ENCODE data around the gene ARSA.

Gene ARSA

GRCh38 chr22:50602338-50602700, 25.6 kb downstream of the ARSA start:
- DNase-seq = no peak

GRCh38 chr22:50601669-50602337, 26.1 kb downstream of the ARSA start:
- no peak for DNase-seq

GRCh38 chr22:50600967-50601668, 26.8 kb downstream of the ARSA start:
- DNase-seq = no peak

GRCh38 chr22:50600538-50600937, 27.4 kb downstream of the ARSA start, which contains the start of gene MAPK8IP2:
TSS of gene MAPK8IP2 (plus strand) at chr22:50600793. CDS start at chr22:50600819, 26 bp downstream.
- DNase-seq = no peak

GRCh38 chr22:50599816-50600455, 28.0 kb downstream of the ARSA start:
- peak; percentile 45 for DNase-seq

- no peak for DNase-seq
These were observed 30.9 kb downstream of the ARSA start for GRCh38 chr22:50597097-50597496.

- DNase-seq = no peak
These were observed 32.8 kb downstream of the ARSA start for GRCh38 chr22:50595189-50595588.

- no peak for DNase-seq
These were observed 40.5 kb downstream of the ARSA start for GRCh38 chr22:50587407-50587806.

GRCh38 chr22:50586416-50586815, 41.5 kb downstream of the ARSA start:
- no peak for DNase-seq

GRCh38 chr22:50585781-50586180, 42.2 kb downstream of the ARSA start:
- no peak for DNase-seq

GRCh38 chr22:50585238-50585637, 42.7 kb downstream of the ARSA start:
- DNase-seq = no peak

- DNase-seq = no peak
These were observed 43.6 kb downstream of the ARSA start for GRCh38 chr22:50584106-50585096.

GRCh38 chr22:50583294-50583861, 44.6 kb downstream of the ARSA start:
- no peak for DNase-seq

GRCh38 chr22:50582493-50583293, 45.3 kb downstream of the ARSA start, which contains the start of gene CHKB:
TSS of gene CHKB (minus strand) at chr22:50582849. CDS start at chr22:50582781, 68 bp downstream.
- peak; percentile 97 for DNase-seq

- no peak for DNase-seq
These were observed 45.9 kb downstream of the ARSA start for GRCh38 chr22:50581950-50582492.

- peak; percentile 20 for DNase-seq
These were observed 46.7 kb downstream of the ARSA start for GRCh38 chr22:50581031-50581949.

- DNase-seq = no peak
These were observed 48.2 kb downstream of the ARSA start for GRCh38 chr22:50579752-50580151.

GRCh38 chr22:50578776-50579310, 49.1 kb downstream of the ARSA start:
- no peak for DNase-seq

- no peak for DNase-seq
These were observed 49.8 kb downstream of the ARSA start, which contains the start of gene CPT1B for GRCh38 chr22:50577987-50578775. TSS of gene CPT1B (minus strand) at chr22:50578427. CDS start at chr22:50577915, 512 bp downstream.
